SH-SY5Y (cell line): ENCODE data around the gene RASGRF2.

Source experiments
- GATA2 ChIP-seq: IDR thresholded peaks from 2 replicates; pipeline ENCODE4 v1.6.1; 2011; ENCODE audit warnings: mild to moderate bottlenecking, low read depth, low read length
- GATA3 ChIP-seq: IDR thresholded peaks from 2 replicates; pipeline ENCODE4 v1.6.1; 2011; ENCODE audit warnings: low read depth, mild to moderate bottlenecking, low read length, moderate library complexity

Gene RASGRF2

DNA sequence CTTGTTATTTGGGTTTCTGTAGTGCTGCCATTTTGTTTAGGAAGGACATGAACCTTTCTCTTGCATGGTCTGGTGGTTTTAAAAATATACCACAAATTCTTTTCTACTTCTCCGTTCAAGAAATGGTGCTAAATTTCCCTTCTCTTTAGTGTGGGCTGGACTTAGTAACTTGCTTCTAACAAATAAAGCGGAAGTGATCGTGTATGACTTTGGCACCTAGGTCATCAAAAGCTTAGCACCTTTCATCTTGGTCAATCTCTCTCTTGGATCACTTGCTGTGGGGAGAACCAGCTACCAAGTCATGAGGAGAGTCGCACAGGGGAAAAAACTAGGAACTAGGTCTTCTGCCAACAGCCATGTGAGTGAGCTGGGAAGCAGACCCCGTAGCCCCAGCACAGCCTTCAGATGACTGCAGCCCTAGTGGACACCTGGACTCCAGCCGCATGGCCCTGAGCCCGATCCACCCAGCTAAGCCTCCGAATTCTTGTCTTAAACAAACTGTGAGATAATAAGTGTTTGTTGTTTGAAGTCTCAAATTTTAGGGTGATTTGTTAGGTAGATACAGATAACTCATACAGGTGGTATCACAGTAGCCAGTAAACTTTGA is 185.3 kb downstream of the RASGRF2 start:
- no peak for TF ChIP-seq GATA3
- no peak for TF ChIP-seq GATA2

DNA sequence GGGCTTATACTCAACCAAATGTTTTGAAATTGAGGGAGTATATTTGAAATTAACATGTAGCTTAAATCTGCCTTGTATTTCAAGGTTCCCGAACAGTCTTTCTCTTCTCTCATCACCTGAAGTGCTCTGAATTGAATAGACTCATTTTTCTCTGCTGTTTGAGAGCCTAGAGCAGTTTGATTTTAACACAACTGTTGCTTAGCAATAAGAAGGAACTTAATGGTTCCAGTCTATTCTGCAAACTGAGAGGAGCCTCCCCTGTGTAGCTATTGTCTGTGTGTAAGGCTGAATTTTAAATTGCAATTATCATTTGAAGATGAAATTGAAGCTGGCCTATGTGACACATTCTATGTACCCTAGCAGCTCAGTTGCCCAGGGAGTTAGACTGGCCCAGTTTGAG is 185.9 kb downstream of the RASGRF2 start:
- TF ChIP-seq GATA2 = no peak
- no peak for TF ChIP-seq GATA3

DNA sequence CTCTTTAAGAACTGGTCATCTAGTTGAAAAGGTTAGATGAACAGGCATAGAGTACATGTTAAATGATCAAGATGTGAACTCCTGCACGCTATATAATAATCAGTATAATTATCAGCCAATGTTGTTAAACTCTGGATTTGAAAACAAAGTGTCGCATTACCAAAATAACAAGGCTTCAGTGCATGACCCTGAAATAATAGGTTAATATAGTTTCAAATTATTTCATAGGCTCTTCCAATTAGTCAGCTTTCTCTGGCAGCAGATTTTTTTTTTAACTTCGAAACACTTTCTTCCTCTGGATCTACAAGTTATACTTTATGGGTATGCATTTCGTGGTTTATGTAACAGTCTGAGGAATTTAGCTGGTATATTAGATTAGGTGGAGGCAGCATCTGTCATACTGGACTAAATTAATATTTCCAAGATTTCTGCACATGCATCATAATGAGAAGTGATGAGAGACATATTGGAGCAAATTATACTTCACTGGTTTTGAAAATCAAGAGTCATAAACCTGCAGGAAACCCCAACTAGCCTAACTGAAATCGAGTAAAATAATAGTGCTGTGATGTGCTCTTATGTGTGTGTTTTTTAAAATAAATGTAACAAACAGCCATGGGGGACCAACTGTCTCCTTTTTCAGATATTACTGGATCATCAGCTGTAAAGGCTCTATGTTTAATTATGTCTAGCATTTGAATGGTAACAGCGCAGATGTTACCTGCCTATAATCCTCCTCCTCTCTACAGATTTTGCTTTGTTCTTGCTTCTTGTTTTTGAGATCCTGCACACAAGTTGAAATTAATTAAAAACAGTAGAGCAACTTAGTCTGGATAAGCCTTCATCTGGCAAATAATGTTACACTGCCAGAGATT is 187.1 kb downstream of the RASGRF2 start:
- no peak for TF ChIP-seq GATA3
- no peak for TF ChIP-seq GATA2

DNA sequence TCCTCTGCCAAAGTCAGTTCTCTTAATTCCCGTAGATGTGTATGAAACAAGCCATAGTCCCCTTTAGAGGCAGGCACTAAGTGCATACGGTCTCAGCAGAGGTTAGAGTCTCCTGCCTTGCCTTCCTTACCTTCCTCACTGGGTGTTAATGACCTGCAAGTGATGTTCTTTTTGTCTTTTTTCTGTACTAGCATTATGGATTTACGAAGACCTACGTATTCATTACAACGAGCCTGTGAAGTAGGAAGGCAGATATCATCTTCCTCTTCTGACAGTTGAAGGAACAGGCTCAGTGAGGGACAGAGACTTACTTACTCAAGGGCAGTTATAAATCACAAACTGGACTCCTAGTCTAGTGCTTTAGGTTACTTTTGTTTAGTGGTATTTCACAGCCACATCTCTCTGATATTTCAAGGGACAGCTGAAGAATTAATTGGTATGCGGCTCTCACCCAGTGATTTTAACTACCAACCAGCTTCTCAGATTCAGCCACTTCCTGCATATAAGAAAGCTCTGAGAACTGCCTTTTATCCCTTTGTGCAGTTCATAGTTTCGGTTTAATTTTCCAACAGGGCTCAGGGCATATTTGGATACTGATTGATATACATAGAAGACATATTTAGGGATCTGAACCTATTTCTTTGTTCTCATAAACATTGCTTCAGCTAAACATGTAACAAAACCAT is 187.9 kb downstream of the RASGRF2 start:
- TF ChIP-seq GATA2 (no peak), GATA3 (no peak)

DNA sequence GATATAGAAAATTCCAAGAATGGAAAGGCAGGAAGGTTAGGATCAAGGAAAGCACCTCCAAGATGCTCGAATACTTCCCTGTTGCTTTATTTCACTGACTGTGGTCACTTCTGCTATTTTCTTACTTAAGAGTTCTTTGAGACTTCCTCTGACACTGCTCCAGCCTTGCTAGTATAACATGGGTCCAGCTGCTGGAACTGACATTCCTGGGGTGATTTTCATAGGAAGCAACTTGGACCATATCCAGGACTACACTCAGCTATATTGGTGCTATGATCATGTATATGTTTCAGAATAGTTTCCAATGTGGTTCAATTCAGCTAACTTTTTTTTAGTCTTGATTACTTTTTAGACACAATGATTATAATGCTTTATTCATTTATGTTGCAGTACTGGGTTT is 191.4 kb downstream of the RASGRF2 start:
- TF ChIP-seq GATA3 (no peak), GATA2 (no peak)

DNA sequence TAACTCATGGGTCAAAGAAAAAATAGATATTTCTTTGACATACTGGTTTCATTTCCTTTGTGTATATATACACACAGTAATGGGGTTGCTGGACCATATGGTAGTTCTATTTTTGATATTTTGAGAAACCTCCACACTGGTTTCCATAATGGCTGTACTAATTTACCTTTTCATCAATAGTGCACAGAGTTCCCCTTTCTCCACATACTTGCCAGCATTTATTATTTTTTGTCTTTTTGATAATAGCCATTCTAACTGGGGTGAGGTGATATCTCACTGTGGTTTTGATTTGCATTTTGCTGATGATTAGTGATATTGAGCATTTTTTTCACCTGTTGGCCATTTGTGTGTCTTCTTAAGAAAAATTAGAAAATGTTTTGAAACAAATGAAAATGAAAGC is 194.6 kb downstream of the RASGRF2 start:
- TF ChIP-seq GATA2 (no peak), GATA3 (no peak)

DNA sequence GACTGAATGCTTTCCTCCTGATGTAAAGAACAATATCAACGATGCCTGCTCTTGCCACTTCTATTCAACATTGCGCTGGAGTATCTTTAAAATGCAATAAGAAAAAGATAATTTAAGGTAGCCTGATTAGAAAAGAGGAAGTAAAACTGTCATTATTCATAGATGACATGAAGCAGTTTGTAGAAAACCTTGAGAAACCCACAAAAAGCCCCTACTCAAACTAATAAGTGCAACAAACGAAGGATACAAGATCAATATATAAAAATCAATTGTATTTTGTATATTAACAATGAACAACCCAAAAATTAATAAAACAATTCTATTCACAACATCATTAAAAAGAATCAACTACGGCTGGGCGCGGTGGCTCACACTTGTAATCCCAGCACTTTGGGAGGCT is 196.6 kb downstream of the RASGRF2 start:
- no peak for TF ChIP-seq GATA2
- no peak for TF ChIP-seq GATA3

DNA sequence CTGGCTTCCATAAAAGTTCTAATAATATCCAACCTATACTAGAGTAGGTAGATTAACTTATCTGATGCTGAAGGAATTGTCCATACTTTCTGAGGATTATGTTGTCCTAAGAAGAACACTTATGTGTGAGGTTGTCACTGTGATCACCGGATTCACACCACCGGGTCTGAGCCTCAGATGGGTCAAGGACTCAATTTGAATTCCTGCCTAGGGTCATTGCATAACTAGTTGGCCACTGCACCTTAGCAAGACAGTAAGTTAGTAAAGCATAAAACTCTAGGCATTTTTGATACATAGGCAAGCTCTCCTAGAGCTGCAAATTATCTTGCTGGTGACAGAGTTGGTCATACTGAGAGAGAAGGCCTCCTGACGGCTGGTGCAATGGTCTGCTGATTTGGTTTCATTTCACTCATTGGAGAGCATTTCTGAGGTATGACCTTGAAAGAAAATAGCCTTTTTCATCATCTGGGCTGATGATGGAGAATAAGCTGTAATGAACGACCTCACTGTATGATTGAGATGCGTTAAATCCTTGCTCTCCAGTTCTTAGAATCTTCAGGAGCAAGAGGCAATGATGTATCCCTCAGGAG is 200.9 kb downstream of the RASGRF2 start:
- TF ChIP-seq GATA3 = no peak
- TF ChIP-seq GATA2 = no peak

DNA sequence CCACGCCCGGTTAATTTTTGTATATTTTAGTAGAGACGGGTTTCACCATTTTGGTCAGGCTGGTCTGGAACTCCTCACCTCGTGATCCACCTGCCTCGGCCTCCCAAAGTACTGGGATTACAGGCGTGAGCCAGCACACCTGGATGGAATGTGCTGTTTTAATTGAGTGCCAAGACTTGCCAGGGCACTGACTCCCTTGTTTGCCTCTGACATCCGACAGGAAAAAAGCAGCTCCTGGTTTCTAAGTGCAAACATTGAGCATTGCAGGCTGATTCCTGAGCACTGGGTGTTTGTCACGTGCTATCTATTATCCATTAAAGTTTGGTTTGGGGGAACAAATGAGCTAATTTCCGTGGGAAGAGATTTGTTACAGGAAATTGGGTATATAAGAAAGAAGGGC is 202.3 kb downstream of the RASGRF2 start:
- no peak for TF ChIP-seq GATA3
- TF ChIP-seq GATA2 = no peak

DNA sequence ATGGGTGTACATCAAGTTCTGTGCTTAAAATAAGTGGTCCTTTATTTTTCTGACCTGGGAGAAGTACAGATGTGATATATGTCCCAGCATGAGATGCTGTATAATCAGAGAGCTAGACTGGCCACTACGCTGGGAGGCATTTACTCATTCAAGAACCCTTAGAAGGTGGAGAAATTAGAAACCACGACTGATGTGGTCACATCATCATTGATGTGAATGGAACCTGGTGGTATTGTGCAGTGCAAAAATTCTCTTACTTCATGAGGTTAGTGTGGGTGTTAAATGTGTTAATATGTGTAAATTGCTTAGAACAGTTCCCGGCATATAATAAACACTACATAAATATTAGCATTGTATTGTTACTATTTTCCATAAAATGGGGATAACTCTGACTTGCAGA is 203.5 kb downstream of the RASGRF2 start:
- TF ChIP-seq GATA3 (no peak), GATA2 (no peak)

DNA sequence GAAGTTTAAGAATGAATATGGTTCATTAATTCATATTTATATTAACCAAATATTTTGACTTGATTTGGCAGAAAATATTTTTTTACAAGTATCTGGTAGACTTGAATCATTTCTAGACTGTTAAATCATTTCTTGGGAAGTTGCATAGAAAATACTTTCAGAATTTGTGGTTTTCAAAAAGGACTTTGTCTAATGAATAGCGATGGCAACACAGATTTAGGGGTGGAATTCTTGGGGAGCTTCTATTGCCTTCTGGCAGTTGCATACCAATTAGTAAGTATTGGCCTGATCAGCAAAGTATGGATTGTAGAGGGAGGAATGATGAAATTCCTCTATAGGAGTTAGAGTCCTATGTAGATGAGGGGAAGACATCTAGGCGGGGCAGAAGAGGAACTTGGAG is 204.3 kb downstream of the RASGRF2 start:
- TF ChIP-seq GATA3 (no peak), GATA2 (no peak)

DNA sequence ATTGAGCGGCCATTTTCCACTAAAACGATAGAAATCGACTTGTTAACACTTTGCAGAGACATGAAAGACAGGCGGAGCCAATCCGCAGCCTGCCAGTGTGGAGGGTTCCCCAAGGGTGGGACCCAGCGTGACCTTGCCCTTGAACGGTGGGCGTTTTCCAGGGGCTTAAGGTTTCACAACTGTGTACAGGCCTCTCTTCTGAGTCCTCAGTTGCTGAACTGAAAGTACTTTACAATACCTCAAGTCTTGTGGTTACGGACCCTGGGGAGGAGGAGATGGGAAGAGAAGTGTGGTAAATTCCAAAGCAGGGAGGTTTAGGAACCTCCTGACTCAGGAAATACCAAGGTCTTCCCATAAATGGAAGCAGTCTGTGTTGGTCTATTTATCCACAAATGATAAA is 204.8 kb downstream of the RASGRF2 start:
- no peak for TF ChIP-seq GATA3
- TF ChIP-seq GATA2 = no peak

DNA sequence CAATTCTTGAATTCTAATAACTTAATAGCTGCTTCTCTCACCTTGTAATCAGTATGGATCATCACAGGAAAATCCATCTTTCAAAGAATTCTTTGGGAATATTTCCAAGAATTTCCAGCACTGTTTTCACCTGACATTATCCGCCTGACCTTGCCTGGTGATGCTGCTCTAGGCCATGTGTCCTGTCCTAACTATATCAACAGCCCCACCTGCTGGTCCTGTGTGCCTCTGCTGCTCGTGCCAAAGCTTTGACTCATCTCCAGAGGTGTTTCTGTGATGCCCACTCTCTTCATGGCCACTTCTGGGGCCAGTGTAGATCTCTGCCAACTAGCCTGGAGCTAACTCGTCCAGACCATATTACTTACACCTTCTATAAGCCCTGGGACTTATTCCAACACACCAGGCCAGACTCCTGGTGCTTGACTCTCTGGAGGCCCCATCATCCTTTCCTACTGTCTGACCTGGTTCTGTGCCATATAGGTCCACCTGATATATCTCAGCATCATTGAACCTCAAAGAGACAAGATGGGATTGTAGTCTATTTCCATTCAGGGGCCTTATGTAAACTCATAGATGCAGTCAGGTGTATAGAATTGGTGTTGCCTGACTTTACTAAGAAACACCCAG is 205.4 kb downstream of the RASGRF2 start:
- TF ChIP-seq GATA3 (no peak), GATA2 (no peak)

DNA sequence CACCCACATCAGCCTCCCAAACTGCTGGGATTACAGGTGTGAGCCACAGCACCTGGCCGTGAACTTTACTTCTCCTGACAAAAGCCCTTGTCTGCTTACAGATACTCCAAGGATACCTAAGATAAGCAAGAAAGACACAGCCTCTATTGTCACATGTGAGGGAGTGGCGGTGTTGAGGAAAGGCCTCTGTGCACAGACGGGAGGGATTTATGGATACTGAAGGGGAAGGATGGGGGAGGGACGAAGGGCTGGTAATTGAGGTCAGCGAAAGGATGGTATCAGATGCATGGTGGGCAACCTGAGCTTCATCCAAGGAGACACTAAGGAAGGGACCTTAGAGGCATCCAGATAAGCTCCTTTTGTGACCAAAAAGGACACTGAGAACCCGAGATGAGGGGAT is 206.3 kb downstream of the RASGRF2 start:
- TF ChIP-seq GATA2 = no peak
- TF ChIP-seq GATA3 = no peak
